GM12878 (cell line): Measurements from ENCODE around the gene RPS5. TPM values are rescaled to one million over a fixed set of nuclear protein-coding genes. Genes with fewer than 3 reads are reported as not detected.
A peak's percentile ranks its signal among the peaks of the same experiment; 100 is the strongest.

ENCODE experiments used
- ATAC-seq: fragments of 200-7000 bp; cut with Tn5 transposase; 3 replicates; pipeline ENCODE4 v1.9.1; 2020; ENCODE audit warnings: mild to moderate bottlenecking, moderate library complexity
- BruUV-seq: library from RNA; stranded (reverse); fragments of 400-500 nt; replicated peaks from 2 replicates; lab custom pipeline; 2021; lab: Mats Ljungman, UMichigan
- CTCF ChIA-PET: fragments of 300-600 bp; sonication (Branson Sonifier 250); formaldehyde crosslinking; extraction: SDS; loops from one replicate; lab custom pipeline; 2021; ENCODE audit warnings: inconsistent platforms; lab: Yijun Ruan, JAX
- POLR2A ChIA-PET: fragments of 350-600 bp; formaldehyde crosslinking; extraction: SDS; loops from one replicate; lab custom pipeline; 2021; ENCODE audit warnings: inconsistent platforms; lab: Charles Lee
- RAD21 ChIA-PET: fragments of 300-600 bp; sonication (Branson Sonifier 250); formaldehyde crosslinking; loops from one replicate; lab custom pipeline; 2023; ENCODE audit warnings: antibody characterized with exemption; ENCODE audit not compliant: unreplicated experiment; lab: Charles Lee
- SMC1A ChIA-PET: fragments of 300-600 bp; sonication (Branson Sonifier 250); formaldehyde crosslinking; loops from one replicate; lab custom pipeline; 2023; ENCODE audit not compliant: unreplicated experiment, uncharacterized antibody; lab: Charles Lee
- DNase-seq: peaks from one replicate; pipeline ENCODE4 v3.0.0-alpha.2; 2011; ENCODE audit warnings: low read depth, low spot score
- FAIRE-seq: peaks from 3 replicates; lab custom pipeline; 2011; peaks lifted over from hg19 to GRCh38; lab: Jason Lieb, UNC
- H2AFZ ChIP-seq: 2 replicates; pipeline ENCODE4 v1.6.0; 2011; ENCODE audit warnings: low read depth, low read length, control low read depth; ENCODE audit not compliant: control insufficient read depth
- H3K27ac ChIP-seq: 2 replicates; pipeline ENCODE4 v1.5.1; 2011; ENCODE audit warnings: control low read depth; ENCODE audit not compliant: control insufficient read depth, insufficient read depth
- H3K27me3 ChIP-seq, 2 experiments: replicated peaks in 1 of 2; 2 replicates each; pipeline versions ENCODE4 v1.6.0 to v1.6.1; 2011; ENCODE audit warnings: low read length in 1 of 2; ENCODE audit not compliant: control insufficient read depth in 2 of 2, insufficient read depth in 2 of 2
- H3K36me3 ChIP-seq, 2 experiments: 2 replicates each; pipeline ENCODE4 v1.5.1; 2011; ENCODE audit warnings: low read length in 1 of 2; ENCODE audit not compliant: control insufficient read depth in 2 of 2, insufficient read depth in 2 of 2
- H3K4me1 ChIP-seq: 2 replicates; pipeline ENCODE4 v1.6.1; 2011; ENCODE audit warnings: mild to moderate bottlenecking, low read length, moderate library complexity, mixed read lengths; ENCODE audit not compliant: control insufficient read depth, insufficient read depth
- H3K4me2 ChIP-seq: 2 replicates; pipeline ENCODE4 v1.6.0; 2011; ENCODE audit warnings: control low read depth; ENCODE audit not compliant: control insufficient read depth, insufficient read depth
- H3K4me3 ChIP-seq: fragments of 200-600 bp; sonication (generic); 2 replicates; pipeline ENCODE4 v1.5.1; 2016
- H3K79me2 ChIP-seq: 2 replicates; pipeline ENCODE4 v1.6.0; 2011; ENCODE audit warnings: low read length; ENCODE audit not compliant: control insufficient read depth, insufficient read depth
- H3K9ac ChIP-seq: 2 replicates; pipeline ENCODE4 v1.8.0; 2011; ENCODE audit warnings: low read length, control low read depth, mixed read lengths; ENCODE audit not compliant: control insufficient read depth, insufficient read depth
- H3K9me3 ChIP-seq: replicated peaks from 3 replicates; pipeline ENCODE4 v1.5.1; 2011; ENCODE audit warnings: mild to moderate bottlenecking, low read length; ENCODE audit not compliant: control insufficient read depth, insufficient read depth
- H4K20me1 ChIP-seq: 2 replicates; pipeline ENCODE4 v1.6.0; 2011; ENCODE audit not compliant: control insufficient read depth, insufficient read depth
- CREM ChIP-seq: IDR thresholded peaks from 2 replicates; pipeline ENCODE4 v1.6.1; 2014; ENCODE audit warnings: antibody characterized with exemption, low read depth
- HCFC1 ChIP-seq: fragments of 150-350 bp; IDR thresholded peaks from 2 replicates; pipeline ENCODE4 v1.6.1; 2014; ENCODE audit warnings: low read length
- SREBF2 ChIP-seq: IDR thresholded peaks from 2 replicates; pipeline ENCODE4 v1.6.1; 2012; ENCODE audit warnings: mild to moderate bottlenecking, low read length
- ZBTB33 ChIP-seq: fragments of 450-650 bp; IDR thresholded peaks from 2 replicates; pipeline ENCODE4 v1.6.1; 2017; ENCODE audit warnings: mild to moderate bottlenecking
- WGBS: methylation state at CpG from one replicate; pipeline ENCODE4 v1.1.6; 2016; ENCODE audit warnings: low lambda C conversion rate; ENCODE audit not compliant: insufficient replicate concordance, insufficient coverage; ENCODE audit errors: missing lambda C conversion rate; 5-methylcytosine and 5-hydroxymethylcytosine counted together
- in situ Hi-C: fragments of 300-500 bp; cut with MboI; formaldehyde crosslinking; loops from 9 replicates; pipeline ENCODE4 v1.14.3; 2018; ENCODE audit warnings: mixed read lengths
- intact Hi-C: fragments of 100-400 bp; cut with micrococcal nuclease; formaldehyde crosslinking; loops from one replicate; pipeline ENCODE4 v1.14.2; 2022; ENCODE audit not compliant: unreplicated experiment
- polyA plus RNA-seq, 11 experiments: library from polyadenylated mRNA; depleted of rRNA in 4 of 11; unstranded in 6 of 11; stranded (reverse) in 5 of 11; fragments of >200 nt; fragmentation: Nextera tagmentation in 4 of 11; fragmentation: Illumina TruSeq in 1 of 11; extraction: Ambion mirVana in 4 of 11; extraction: Trizol in 1 of 11; gene quantifications; 1 replicate in 1 of 11; 2 replicates in 10 of 11; pipeline versions ENCODE4 v1.2.1 to v1.2.3, GENCODE V29; 2011 to 2016; ENCODE audit warnings: inconsistent platforms in 2 of 11, missing spikeins in 2 of 11, low read depth in 1 of 11
- total RNA-seq, 4 experiments: library from RNA; depleted of rRNA in 3 of 4; stranded (reverse); fragments of >200 nt in 3 of 4; fragmentation: Illumina TruSeq in 1 of 4; extraction: Trizol in 1 of 4; gene quantifications; 2 replicates each; pipeline versions ENCODE4 v1.2.1 to v1.2.3, GENCODE V29; 2013 to 2021

The RPS5 gene
- total and polyA plus RNA-seq, 10 of the 15 experiments (the other 5 are each of a cell fraction or from before 2014, with no cell fraction given) = 1,284 to 3,652 (median 1,922) TPM

GRCh38 chr19:58379246-58379645 lies 7.8 kb upstream of the RPS5 start:
- no TSS peak for BruUV-seq
- Histone ChIP-seq H3K9ac (no peak overlapping the region), H3K27me3 (no peaks in the 10 kb centered on the region), H3K4me1 (peaks cover 13% of the 10 kb centered on the region), H3K36me3 (no peaks in the 10 kb centered on the region), H3K27ac (no peak overlapping the region), H3K4me2 (peak overlapping the region; percentile 99), H3K4me3 (peak overlapping the region; percentile 67; the same call in 1 of the 2 replicates), H3K79me2 (peaks cover 3% of the 10 kb centered on the region), H2AFZ (no peak overlapping the region)
- intact Hi-C loops (no loop called here), in situ Hi-C loops (no loop called here)
- ChIA-PET RAD21 (interaction anchor here (1.7 kb wide), 1 partner anchor 16 kb away, joined by 5 read pairs; no protein-coding TSS in a partner anchor), SMC1A (interaction anchor here (1.0 to 1.4 kb wide), 2 partner anchors 17 to 50 kb away, joined by 3 to 4 read pairs; partner anchors contain the start of gene ZNF497), CTCF (interaction anchor here (0.9 to 1.5 kb wide), 2 partner anchors 16 to 141 kb away, joined by 3 to 8 read pairs; partner anchors contain the start of genes ZBTB45 and ZNF497), POLR2A (interaction anchor here (0.5 to 2.2 kb wide), 5 partner anchors 15 to 536 kb away, joined by 3 to 5 read pairs (median 3); partner anchors contain the start of gene ZNF497)
- DNase-seq (no peak), ATAC-seq (no peak)
- WGBS = 59% methylated on average over 6 of the region's 6 CpGs
- TF ChIP-seq ZBTB33 (no peak), SREBF2 (no peak), CREM (no peak), HCFC1 (no peak)
- TF ChIP-seq, all 136 proteins: peak for 0
- H3K9me3 ChIP-seq = no peaks in the 10 kb centered on the region
- H4K20me1 ChIP-seq = no peaks in the 10 kb centered on the region
- FAIRE-seq = no peak
